SJSA1 (cell line): ENCODE data around the gene BLM. TPM values are rescaled to one million over a fixed set of nuclear protein-coding genes. Genes with fewer than 3 reads are reported as not detected.
"Not testable (repeated sequence)": the region's sequence is repeated elsewhere in the genome, so short reads cannot be mapped to it uniquely, and the experiment has no call there.

Experiments used
- DNase-seq, 2 experiments: peaks; one replicate each; pipeline ENCODE4 v3.0.0-alpha.2; 2015 to 2020; ENCODE audit warnings: low spot score in 2 of 2, low read depth in 1 of 2
- H3K27ac ChIP-seq: fragments of 250-450 bp; sonication (Bioruptor Pico); 2 replicates; pipeline ENCODE4 v1.5.1; 2020; ENCODE audit warnings: mild to moderate bottlenecking, moderate library complexity
- H3K27me3 ChIP-seq: fragments of 250-450 bp; sonication (Bioruptor Pico); replicated peaks from 2 replicates; pipeline ENCODE4 v1.5.1; 2020; ENCODE audit warnings: mild to moderate bottlenecking, moderate library complexity
- H3K36me3 ChIP-seq: fragments of 250-450 bp; sonication (Bioruptor Pico); 2 replicates; pipeline ENCODE4 v1.5.1; 2020; ENCODE audit warnings: mild to moderate bottlenecking
- H3K4me1 ChIP-seq: fragments of 250-450 bp; sonication (Bioruptor Pico); replicated peaks from 2 replicates; pipeline ENCODE4 v1.6.1; 2021; ENCODE audit warnings: mild to moderate bottlenecking
- H3K4me3 ChIP-seq: fragments of 250-450 bp; sonication (Bioruptor Pico); 2 replicates; pipeline ENCODE4 v1.5.1; 2020; ENCODE audit warnings: mild to moderate bottlenecking
- H3K9me3 ChIP-seq: fragments of 250-450 bp; sonication (Bioruptor Pico); replicated peaks from 2 replicates; pipeline ENCODE4 v1.5.1; 2020; ENCODE audit warnings: mild to moderate bottlenecking
- total RNA-seq: library from RNA; depleted of rRNA; stranded (reverse); fragments of >200 nt; shearing (Covaris generic); gene quantifications from 2 replicates; pipeline ENCODE4 v1.2.3, GENCODE V29; 2014

Gene BLM
- total RNA-seq, 1 experiment from 2014 or later, result 25.0 TPM

DNA sequence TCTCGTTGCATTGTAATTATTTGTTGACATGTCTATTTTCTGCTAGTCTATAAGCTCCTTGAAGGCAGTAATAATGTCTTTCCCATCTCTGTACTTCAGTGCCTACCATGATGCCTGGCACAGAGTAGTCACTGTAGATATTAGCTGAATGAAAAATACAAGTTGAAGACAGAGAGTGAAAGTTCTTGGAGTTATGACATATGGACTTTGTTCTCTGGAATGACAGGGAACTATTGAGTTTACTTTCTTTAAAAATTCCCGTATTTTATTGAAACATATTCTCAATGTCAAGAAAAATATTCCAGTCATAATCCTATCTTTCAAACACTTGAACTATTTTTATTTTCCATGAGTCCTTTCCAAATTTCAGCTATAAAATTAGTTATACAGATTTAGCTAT lies 3.0 kb downstream of the BLM start:
- no peak overlapping the region for H3K27ac ChIP-seq
- DNase-seq, result no peak
- peaks cover 18% of the 10 kb centered on the region; the same call in 1 of the 2 replicates for H3K36me3 ChIP-seq
- H3K27me3 ChIP-seq, result no peaks in the 10 kb centered on the region
- peaks cover 9% of the 10 kb centered on the region for H3K4me1 ChIP-seq
- H3K9me3 ChIP-seq, result peaks cover 6% of the 10 kb centered on the region; the same call in 1 of the 2 replicates
- H3K4me3 ChIP-seq, result no peak overlapping the region

DNA sequence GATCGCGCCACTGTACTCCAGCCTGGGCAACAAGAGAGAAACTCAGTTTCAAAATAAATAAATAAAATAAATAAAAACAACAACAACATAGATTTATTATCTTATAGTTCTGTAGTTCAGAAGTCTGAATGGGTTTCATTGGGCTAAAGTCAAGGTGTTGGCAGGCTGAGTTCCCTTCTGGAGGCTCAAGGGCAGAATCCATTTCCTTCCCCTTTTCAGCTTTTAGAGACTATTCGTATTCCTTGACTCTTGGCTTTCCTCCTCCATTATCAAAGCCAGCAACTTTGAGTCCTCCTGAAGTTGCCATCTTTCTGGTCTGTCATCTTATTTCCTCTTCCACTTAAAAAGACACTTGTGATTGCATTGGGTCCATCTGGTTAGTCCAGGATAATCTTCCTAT lies 12.1 kb downstream of the BLM start:
- Histone ChIP-seq H3K9me3 (peaks cover 4% of the 10 kb centered on the region; the same call in 1 of the 2 replicates), H3K27ac (no peak overlapping the region), H3K27me3 (no peaks in the 10 kb centered on the region), H3K36me3 (peaks cover 44% of the 10 kb centered on the region), H3K4me3 (no peak overlapping the region), H3K4me1 (no peaks in the 10 kb centered on the region)
- no peak for DNase-seq

- Histone ChIP-seq H3K27ac (no peak overlapping the region), H3K9me3 (peaks cover 4% of the 10 kb centered on the region; the same call in 1 of the 2 replicates), H3K4me3 (no peak overlapping the region), H3K4me1 (no peaks in the 10 kb centered on the region), H3K27me3 (no peaks in the 10 kb centered on the region), H3K36me3 (peaks cover 41% of the 10 kb centered on the region)
- DNase-seq, result no peak
These were observed 13.1 kb downstream of the BLM start for GRCh38 chr15:90730290-90730689.

- H3K27me3 ChIP-seq, result no peaks in the 10 kb centered on the region
- H3K36me3 ChIP-seq, result peaks cover 22% of the 10 kb centered on the region
- H3K9me3 ChIP-seq, result peaks cover 4% of the 10 kb centered on the region; the same call in 1 of the 2 replicates
- DNase-seq, result no peak
- no peaks in the 10 kb centered on the region for H3K4me1 ChIP-seq
- no peak overlapping the region for H3K27ac ChIP-seq
- H3K4me3 ChIP-seq, result no peak overlapping the region
These were observed 18.8 kb downstream of the BLM start for GRCh38 chr15:90735923-90736322.

GRCh38 chr15:90740545-90740944 lies 23.4 kb downstream of the BLM start:
- H3K27me3 ChIP-seq, H3K27ac ChIP-seq, DNase-seq, H3K9me3 ChIP-seq, H3K4me1 ChIP-seq, H3K4me3 ChIP-seq, H3K36me3 ChIP-seq: not testable (repeated sequence)

GRCh38 chr15:90742087-90742486 lies 24.9 kb downstream of the BLM start:
- Histone ChIP-seq H3K4me3 (no peak overlapping the region), H3K27me3 (no peaks in the 10 kb centered on the region), H3K9me3 (no peaks in the 10 kb centered on the region), H3K4me1 (no peaks in the 10 kb centered on the region), H3K27ac (no peak overlapping the region), H3K36me3 (0 out of 2 replicates have a peak, but pooled peaks cover 4% of the 10 kb centered on the region)
- DNase-seq, result no peak

DNA sequence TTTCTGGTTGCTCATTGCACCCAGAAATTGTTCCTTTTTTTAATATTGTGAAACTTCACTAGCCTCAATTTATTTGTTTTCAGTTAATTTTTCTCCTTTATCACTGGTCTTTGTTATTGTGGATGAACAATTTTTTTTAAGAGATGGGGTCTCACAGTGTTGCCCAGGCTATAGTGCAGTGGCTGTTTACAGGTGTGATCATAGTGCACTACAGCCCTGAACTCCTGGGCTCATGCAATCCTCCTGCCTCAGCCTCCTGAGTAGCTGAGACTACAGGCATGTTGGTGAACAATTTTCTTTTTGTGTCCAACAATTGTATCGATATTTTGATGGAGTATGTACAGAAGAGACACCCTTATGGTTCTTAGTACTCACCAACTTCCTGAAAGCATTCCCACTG lies 26.3 kb downstream of the BLM start:
- Histone ChIP-seq H3K4me1 (no peaks in the 10 kb centered on the region), H3K9me3 (no peaks in the 10 kb centered on the region), H3K27me3 (no peaks in the 10 kb centered on the region), H3K4me3 (no peak overlapping the region), H3K36me3 (0 out of 2 replicates have a peak, but pooled peaks cover 6% of the 10 kb centered on the region), H3K27ac (no peak overlapping the region)
- DNase-seq, result no peak

- H3K27me3 ChIP-seq, result no peaks in the 10 kb centered on the region
- no peaks in the 10 kb centered on the region for H3K9me3 ChIP-seq
- no peaks in the 10 kb centered on the region for H3K4me1 ChIP-seq
- H3K4me3 ChIP-seq, result no peak overlapping the region
- H3K27ac ChIP-seq, result no peak overlapping the region
- DNase-seq, result no peak
- H3K36me3 ChIP-seq, result peaks cover 8% of the 10 kb centered on the region
These were observed 27.7 kb downstream of the BLM start for GRCh38 chr15:90744759-90745402.

- H3K27ac ChIP-seq, result no peak overlapping the region
- no peaks in the 10 kb centered on the region for H3K4me1 ChIP-seq
These were observed 32.6 kb downstream of the BLM start for GRCh38 chr15:90749754-90750153.

DNA sequence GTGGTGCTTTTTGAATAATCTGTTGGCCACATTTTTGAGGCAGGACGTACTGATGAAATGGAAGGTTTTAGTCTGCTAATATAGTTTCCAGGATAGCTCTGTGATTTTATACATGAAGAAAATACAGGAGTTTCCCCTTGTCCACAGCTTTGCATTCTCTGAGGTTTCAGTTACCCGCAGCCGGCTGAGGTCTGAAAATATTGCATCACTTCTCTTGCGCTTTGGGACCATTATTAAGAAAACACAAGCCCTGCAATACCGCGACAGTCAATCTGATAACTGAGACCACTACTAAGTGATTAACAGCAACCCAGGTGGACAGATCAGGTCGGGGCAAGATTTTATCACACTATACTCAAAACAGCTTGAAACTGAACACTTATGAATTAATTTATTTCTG lies 33.0 kb downstream of the BLM start:
- no peak overlapping the region for H3K27ac ChIP-seq

More at GRCh38 chr15:90749754-90750153, 32.6 kb downstream of the BLM start:
- Histone ChIP-seq H3K4me3 (no peak overlapping the region), H3K9me3 (no peaks in the 10 kb centered on the region), H3K36me3 (peaks cover 22% of the 10 kb centered on the region), H3K27me3 (no peaks in the 10 kb centered on the region)
- no peak for DNase-seq

DNA sequence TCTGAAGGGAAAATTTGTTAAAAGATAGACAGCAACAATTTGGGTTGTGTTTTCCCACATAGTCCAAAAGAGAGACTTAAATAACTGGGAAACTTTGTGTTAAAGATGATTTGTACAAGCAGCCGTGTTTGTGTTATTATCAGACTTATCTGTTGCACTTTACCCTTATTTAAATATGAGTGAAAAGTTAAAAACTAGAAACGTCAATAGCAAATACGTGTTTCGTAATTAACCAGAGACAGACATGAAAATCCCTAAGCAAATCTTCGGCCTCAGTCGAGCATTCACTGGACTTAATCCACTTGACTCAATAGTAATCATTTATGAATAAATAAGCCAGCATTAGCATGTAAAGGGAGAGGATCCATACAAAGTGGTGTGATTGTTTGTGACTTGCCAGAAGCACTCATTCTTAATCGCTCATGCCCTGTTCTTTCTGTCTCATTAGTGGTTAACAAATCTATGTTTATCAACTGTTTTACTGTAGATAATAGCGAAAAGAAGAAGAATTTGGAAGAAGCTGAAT lies 34.2 kb downstream of the BLM start:
- Histone ChIP-seq H3K36me3 (peaks cover 24% of the 10 kb centered on the region), H3K27ac (no peak overlapping the region), H3K27me3 (no peaks in the 10 kb centered on the region), H3K4me3 (no peak overlapping the region), H3K9me3 (no peaks in the 10 kb centered on the region), H3K4me1 (no peaks in the 10 kb centered on the region)
- no peak for DNase-seq

More for the DNA sequence above, 33.0 kb downstream of the BLM start:
- no peak for DNase-seq
- Histone ChIP-seq H3K9me3 (no peaks in the 10 kb centered on the region), H3K27me3 (no peaks in the 10 kb centered on the region), H3K36me3 (peaks cover 22% of the 10 kb centered on the region), H3K4me3 (no peak overlapping the region), H3K4me1 (no peaks in the 10 kb centered on the region)

- Histone ChIP-seq H3K9me3 (no peaks in the 10 kb centered on the region), H3K36me3 (peaks cover 41% of the 10 kb centered on the region), H3K27me3 (no peaks in the 10 kb centered on the region), H3K4me1 (peaks cover 1% of the 10 kb centered on the region; the same call in 1 of the 2 replicates), H3K4me3 (no peak overlapping the region), H3K27ac (no peak overlapping the region)
- no peak for DNase-seq
These were observed 39.8 kb downstream of the BLM start for GRCh38 chr15:90756916-90757315.

DNA sequence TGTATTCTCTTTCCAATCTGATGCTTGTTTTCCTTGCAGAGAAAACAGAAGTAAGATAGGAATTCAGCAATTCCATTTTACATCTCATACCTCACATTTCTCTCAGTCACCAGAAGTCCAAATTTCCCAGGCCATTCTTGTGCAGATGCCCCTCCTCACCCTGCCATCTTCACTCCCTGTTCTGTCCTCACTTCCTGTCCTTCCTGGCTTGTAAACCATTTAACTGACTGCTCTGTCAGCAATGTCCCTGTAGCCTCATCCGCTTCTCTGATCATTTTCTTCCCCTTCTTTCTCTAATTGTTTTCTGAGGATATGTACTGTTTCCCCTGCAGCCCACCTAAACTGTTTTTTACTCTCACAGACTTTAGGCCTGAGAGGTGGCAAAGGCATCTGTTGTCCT lies 40.3 kb downstream of the BLM start:
- no peak overlapping the region for H3K4me3 ChIP-seq
- peaks cover 44% of the 10 kb centered on the region for H3K36me3 ChIP-seq
- H3K27ac ChIP-seq, result no peak overlapping the region
- DNase-seq, result no peak
- H3K9me3 ChIP-seq, result no peaks in the 10 kb centered on the region
- peaks cover 7% of the 10 kb centered on the region for H3K4me1 ChIP-seq
- no peaks in the 10 kb centered on the region for H3K27me3 ChIP-seq

DNA sequence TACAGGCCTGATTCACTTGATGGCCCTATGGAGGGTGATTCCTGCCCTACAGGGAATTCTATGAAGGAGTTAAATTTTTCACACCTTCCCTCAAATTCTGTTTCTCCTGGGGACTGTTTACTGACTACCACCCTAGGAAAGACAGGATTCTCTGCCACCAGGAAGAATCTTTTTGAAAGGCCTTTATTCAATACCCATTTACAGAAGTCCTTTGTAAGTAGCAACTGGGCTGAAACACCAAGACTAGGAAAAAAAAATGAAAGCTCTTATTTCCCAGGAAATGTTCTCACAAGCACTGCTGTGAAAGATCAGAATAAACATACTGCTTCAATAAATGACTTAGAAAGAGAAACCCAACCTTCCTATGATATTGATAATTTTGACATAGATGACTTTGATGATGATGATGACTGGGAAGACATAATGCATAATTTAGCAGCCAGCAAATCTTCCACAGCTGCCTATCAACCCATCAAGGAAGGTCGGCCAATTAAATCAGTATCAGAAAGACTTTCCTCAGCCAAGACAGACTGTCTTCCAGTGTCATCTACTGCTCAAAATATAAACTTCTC lies 43.6 kb downstream of the BLM start:
- no peaks in the 10 kb centered on the region for H3K27me3 ChIP-seq
- peaks cover 52% of the 10 kb centered on the region for H3K36me3 ChIP-seq
- H3K9me3 ChIP-seq, result no peaks in the 10 kb centered on the region
- H3K4me3 ChIP-seq, result no peak overlapping the region
- DNase-seq, result no peak
- no peak overlapping the region for H3K27ac ChIP-seq
- peaks cover 20% of the 10 kb centered on the region for H3K4me1 ChIP-seq
